ENCODE data around the gene SOX6.

Gene SOX6

DNA sequence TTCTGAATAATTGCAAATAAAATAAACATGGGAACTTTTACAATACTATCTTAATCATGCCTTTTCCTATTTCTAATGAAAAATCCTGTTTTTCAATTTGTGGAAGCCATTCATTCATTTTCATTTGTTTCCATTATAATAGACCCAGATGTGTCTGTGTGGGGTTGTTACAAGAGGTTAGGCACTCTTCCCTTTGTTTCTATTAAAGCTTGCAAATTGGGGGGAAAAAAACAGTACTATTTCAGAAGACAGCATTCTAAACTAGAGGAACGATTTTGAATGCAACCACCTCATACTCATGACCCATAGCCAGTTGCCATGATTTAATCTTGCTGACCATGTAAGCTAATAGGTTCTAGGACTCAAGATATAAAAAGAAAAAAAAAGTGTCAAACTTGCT lies 175.5 kb downstream of the SOX6 start:
- Histone ChIP-seq H3K27ac (no peak overlapping the region), H3K4me3 (ENCODE audit: low read depth, low read length) (no peak overlapping the region), H3K27me3 (replicated peaks) (no peaks in the 10 kb centered on the region), H3K36me3 (replicated peaks) (no peaks in the 10 kb centered on the region)
- DNase-seq: no peak
- TF ChIP-seq, protein P1, sequence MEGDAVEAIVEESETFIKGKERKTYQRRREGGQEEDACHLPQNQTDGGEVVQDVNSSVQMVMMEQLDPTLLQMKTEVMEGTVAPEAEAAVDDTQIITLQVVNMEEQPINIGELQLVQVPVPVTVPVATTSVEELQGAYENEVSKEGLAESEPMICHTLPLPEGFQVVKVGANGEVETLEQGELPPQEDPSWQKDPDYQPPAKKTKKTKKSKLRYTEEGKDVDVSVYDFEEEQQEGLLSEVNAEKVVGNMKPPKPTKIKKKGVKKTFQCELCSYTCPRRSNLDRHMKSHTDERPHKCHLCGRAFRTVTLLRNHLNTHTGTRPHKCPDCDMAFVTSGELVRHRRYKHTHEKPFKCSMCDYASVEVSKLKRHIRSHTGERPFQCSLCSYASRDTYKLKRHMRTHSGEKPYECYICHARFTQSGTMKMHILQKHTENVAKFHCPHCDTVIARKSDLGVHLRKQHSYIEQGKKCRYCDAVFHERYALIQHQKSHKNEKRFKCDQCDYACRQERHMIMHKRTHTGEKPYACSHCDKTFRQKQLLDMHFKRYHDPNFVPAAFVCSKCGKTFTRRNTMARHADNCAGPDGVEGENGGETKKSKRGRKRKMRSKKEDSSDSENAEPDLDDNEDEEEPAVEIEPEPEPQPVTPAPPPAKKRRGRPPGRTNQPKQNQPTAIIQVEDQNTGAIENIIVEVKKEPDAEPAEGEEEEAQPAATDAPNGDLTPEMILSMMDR (IDR thresholded peaks at IDR 0.05; ENCODE audit: low read depth, low read length, missing control alignments): no peak
- in situ Hi-C loops (cut with HindIII; ENCODE audit: low pct_ligation_motif_present, low sequenced_read_pairs): no loop called here

DNA sequence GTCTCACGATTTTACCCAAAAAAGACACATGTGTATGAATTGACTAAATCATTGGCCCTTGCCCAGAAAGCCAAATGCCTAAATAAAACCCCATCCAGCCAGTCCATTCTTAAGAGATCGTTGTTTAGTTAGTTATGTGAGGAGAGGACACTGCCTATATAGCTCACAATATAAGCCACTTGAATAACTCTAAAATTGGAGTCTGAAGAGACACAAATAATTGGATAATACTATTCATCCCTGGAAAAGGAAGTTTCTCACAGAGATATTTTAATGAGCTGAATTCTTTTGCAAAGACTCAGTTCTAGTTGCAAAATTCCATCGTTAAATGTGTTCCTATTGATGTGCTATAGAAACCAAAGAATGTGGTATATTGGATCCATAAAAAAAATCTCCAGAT lies 176.7 kb downstream of the SOX6 start:
- in situ Hi-C loops (cut with HindIII; ENCODE audit: low pct_ligation_motif_present, low sequenced_read_pairs): no loop called here
- H3K27me3 ChIP-seq (replicated peaks): no peaks in the 10 kb centered on the region
- TF ChIP-seq, protein P1 (IDR thresholded peaks at IDR 0.05; ENCODE audit: low read depth, low read length, missing control alignments): no peak
- no peak for DNase-seq
- H3K4me3 ChIP-seq (ENCODE audit: low read depth, low read length): no peak overlapping the region
- H3K36me3 ChIP-seq (replicated peaks): no peaks in the 10 kb centered on the region
- H3K27ac ChIP-seq: no peak overlapping the region

DNA sequence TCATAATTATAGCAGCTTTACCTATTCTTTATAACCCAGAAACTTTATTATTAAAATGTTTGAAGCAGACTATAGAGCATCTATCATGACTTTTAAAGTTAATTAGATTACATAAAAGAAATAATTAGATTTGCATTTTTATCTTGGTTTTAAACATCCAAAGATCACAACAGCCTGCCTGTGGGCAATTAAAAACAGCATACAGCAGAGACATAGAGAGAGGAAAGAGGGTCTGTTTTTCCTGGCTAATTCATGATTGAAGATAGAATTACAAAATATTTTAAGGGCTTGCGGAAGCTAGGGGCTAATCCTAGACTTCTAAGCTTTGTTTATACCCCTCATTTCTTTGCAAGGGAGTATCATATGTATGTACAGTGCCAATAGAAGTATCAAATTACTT lies 178.1 kb downstream of the SOX6 start:
- TF ChIP-seq, protein P1 (IDR thresholded peaks at IDR 0.05; ENCODE audit: low read depth, low read length, missing control alignments): no peak
- Histone ChIP-seq H3K27me3 (replicated peaks) (no peaks in the 10 kb centered on the region), H3K4me3 (ENCODE audit: low read depth, low read length) (no peak overlapping the region), H3K27ac (no peak overlapping the region), H3K36me3 (replicated peaks) (no peaks in the 10 kb centered on the region)
- in situ Hi-C loops (cut with HindIII; ENCODE audit: low pct_ligation_motif_present, low sequenced_read_pairs): no loop called here
- no peak for DNase-seq

DNA sequence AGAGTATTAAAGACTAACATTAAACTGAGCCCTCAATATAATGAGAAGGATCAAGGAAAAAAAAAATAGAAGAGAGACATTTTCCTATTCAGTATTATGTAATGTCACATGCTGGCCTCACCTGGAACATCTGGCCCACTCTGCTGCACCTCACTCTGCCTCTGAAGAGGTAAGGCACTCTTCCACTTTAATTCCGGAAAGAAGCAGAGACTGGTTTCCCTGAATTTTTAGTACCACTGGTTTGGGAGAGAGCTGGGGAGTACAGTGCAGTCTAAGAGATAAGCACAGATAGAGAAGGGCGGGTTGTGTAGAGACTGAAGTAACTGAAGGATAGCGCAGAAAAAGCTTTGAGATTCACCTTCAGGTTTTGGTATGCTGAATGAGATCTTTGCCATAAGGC lies 178.7 kb downstream of the SOX6 start:
- H3K27ac ChIP-seq: no peak overlapping the region
- no peaks in the 10 kb centered on the region for H3K36me3 ChIP-seq (replicated peaks)
- no peaks in the 10 kb centered on the region for H3K27me3 ChIP-seq (replicated peaks)
- no peak overlapping the region for H3K4me3 ChIP-seq (ENCODE audit: low read depth, low read length)
- TF ChIP-seq, protein P1 (IDR thresholded peaks at IDR 0.05; ENCODE audit: low read depth, low read length, missing control alignments): no peak
- no peak for DNase-seq
- in situ Hi-C loops (cut with HindIII; ENCODE audit: low pct_ligation_motif_present, low sequenced_read_pairs): no loop called here

DNA sequence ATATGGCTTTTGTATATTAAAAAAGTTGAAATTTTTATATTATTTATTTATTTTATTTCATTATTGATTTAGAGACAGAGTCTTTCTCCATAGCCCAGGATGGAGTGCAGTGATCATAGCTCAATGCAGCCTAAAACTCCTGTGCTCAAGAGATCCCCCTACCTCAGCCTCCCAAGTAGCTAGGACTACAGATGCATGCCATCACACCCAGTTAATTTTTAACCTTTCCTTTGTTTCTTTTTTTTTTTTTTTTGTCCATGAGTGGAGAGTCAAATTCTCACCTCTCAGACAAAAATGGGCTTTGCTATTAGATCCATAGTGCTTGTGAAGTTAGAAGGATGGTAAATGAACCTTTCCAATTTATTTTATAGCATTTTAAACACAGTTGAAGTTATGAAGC lies 182.5 kb downstream of the SOX6 start:
- no peak overlapping the region for H3K27ac ChIP-seq
- DNase-seq: no peak
- no peaks in the 10 kb centered on the region for H3K27me3 ChIP-seq (replicated peaks)
- TF ChIP-seq, protein P1 (IDR thresholded peaks at IDR 0.05; ENCODE audit: low read depth, low read length, missing control alignments): no peak
- in situ Hi-C loops (cut with HindIII; ENCODE audit: low pct_ligation_motif_present, low sequenced_read_pairs): no loop called here
- H3K36me3 ChIP-seq (replicated peaks): no peaks in the 10 kb centered on the region
- H3K4me3 ChIP-seq (ENCODE audit: low read depth, low read length): no peak overlapping the region

DNA sequence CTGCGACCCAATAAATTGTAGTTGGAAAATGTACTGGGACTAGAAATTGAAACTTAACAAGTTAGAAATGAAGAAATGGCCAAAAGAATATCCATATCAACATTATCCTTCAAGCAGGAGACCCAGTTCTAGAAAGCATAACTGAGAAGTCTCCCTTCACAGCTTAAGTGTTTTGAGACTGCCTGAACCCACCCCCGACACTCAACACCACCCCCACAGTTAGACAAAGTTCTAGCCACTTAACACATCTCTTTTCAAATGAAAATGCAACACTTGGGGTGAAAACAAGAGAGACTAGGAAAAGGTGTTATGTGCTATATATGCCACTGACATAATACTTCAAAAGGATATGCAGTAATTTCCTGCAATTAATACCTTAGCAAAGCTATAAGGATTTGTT lies 184.5 kb downstream of the SOX6 start:
- H3K36me3 ChIP-seq (replicated peaks): no peaks in the 10 kb centered on the region
- TF ChIP-seq, protein P1 (IDR thresholded peaks at IDR 0.05; ENCODE audit: low read depth, low read length, missing control alignments): no peak
- H3K27me3 ChIP-seq (replicated peaks): no peaks in the 10 kb centered on the region
- H3K27ac ChIP-seq: no peak overlapping the region
- DNase-seq: no peak
- in situ Hi-C loops (cut with HindIII; ENCODE audit: low pct_ligation_motif_present, low sequenced_read_pairs): no loop called here
- no peak overlapping the region for H3K4me3 ChIP-seq (ENCODE audit: low read depth, low read length)

All from brain microvascular endothelial cell (primary cell).